ENCODE measurements around the gene BNIPL.

The BNIPL gene

DNA sequence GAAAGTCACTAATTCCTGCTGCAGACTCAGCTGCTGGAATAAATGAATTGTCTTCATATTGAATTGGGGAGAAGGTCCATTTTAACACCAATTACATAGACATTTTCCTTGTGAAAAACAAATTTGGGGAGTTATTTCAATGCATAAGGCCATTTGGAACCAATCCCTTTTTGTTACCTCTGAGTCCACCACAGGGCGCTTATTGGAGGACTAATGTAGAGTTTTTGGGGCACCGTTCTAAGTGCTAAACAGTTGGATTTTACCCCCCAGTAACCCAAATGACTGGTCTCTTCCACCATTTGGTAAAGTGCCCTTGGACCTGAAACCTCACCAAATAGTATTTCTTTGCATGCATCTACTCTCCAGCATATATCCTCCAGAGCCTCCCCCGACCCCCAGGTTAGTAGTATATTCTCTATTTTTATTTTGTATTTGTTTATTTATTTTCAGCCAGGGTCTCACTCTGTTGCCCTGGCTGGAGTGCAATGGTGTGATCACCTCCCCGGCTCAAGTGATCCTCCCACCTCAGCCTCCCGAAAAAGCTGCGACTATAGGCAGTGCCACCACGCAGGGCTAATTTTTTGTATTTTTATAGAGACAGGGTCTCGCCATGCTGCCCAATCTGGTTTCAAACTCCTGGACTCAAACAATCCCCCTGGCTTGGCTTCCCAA lies 26.6 kb upstream of the BNIPL start:
- DNase-seq (ENCODE audit: low read depth), result no peak

DNA sequence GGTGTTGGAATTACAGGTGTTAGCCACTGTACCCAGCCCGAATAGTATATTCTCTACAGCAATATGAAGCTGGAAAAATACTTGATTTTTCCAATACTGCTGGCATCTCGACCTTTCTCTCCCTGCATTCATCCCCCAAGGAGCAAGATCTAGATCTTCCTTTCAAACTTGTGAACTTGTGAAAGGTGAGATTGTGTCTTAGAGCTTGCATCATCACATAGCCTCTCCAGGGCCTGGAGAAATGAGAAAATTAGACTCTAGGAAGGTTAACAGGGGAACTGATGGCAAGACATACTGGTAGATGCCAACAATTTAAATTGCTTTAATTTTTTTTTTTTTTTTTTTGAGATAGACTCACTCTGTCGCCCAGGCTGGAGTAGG lies 26.1 kb upstream of the BNIPL start:
- DNase-seq (ENCODE audit: low read depth), result no peak

GRCh38 chr1:151011154-151011850 lies 25.1 kb upstream of the BNIPL start:
- DNase-seq (ENCODE audit: low read depth), result no peak

DNA sequence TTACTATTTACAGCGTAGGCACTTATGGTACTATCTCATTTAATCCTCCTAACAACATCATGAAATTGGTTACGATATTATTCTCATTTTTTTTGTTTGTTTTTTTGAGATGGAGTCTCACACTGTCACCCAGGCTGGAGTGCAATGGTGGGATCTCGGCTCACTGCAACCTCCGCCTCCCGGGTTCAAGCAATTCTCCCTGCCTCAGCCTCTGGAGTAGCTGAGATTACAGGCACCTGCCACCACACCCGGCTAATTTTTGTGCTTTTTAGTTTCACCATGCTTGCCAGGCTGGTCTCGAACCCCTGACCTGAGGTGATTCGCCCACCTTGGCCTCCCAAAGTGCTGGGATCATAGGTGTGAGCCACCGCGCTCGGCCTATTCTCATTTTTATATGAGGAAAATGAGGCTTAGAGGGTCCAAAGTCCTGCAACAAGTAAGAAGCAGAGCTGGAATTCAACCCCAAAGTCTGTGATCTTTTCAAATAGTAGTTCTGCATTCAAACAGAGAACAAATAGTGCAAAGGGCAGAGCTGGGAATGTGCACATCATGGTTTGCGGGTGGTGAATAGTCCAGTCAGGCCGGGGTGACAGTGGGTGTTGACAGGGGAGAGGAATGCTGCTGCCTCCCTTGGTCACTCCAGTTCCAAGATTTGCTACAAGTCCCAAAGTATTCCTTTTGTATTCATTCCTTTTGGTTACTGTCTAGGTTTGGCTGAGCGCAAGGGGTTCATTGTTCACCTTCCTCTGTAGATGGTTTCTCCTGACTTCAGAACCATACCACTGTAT lies 23.5 kb upstream of the BNIPL start:
- DNase-seq (ENCODE audit: low read depth), result no peak

- DNase-seq (ENCODE audit: low read depth), result no peak
Measured at GRCh38 chr1:151013518-151013917, 22.9 kb upstream of the BNIPL start.

DNA sequence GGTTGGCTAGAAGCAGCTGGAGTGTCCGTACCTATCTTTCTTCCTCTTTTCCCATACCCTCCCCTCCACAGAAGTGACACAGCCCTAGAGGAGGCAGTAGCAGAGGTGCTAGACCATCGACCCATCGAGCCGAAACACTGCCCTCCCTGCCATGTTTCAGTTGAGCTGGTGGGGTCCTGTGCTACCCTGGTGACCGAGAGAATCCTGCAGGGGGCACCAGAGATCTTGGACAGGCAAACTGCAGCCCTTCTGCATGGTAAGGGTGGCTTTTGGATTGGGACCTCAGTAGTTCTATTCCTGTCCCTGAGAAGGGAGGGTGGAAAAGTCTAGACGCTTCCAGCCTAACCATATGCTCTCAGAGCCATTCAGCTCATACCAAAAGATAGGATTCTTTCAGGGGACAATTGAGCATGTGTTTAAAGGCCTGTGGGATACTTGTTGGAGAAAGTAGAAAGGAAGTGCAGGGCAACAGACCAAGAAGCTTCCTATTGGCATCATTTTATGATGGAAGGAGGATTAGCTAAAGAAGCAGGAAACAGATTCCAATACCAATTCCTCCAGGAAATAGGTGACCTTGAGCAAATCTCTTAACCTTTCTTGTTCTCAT lies 11.7 kb upstream of the BNIPL start:
- peak; percentile 71 for DNase-seq (ENCODE audit: low read depth)

DNA sequence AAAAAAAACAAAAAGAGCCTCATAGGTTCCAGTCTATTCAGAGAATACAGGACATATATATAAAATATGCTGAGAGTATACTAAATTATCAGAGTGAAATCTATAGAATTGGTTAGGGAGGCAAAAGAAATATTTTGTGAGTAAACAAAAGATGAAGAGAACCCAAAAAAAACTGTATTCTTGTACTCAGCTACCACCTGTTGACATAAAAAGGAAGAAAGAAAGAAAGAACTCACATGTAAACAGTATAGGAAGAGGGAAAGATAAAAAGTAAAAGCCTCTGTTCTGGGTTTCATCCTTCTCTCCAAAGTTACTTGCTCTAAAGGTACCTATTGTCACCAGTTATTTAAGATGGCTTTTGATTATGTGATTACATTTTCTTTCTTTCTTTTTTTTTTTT lies 9.9 kb upstream of the BNIPL start:
- no peak for DNase-seq (ENCODE audit: low read depth)

- DNase-seq (ENCODE audit: low read depth), result no peak
Measured at GRCh38 chr1:151032164-151032563, 4.2 kb upstream of the BNIPL start.

DNA sequence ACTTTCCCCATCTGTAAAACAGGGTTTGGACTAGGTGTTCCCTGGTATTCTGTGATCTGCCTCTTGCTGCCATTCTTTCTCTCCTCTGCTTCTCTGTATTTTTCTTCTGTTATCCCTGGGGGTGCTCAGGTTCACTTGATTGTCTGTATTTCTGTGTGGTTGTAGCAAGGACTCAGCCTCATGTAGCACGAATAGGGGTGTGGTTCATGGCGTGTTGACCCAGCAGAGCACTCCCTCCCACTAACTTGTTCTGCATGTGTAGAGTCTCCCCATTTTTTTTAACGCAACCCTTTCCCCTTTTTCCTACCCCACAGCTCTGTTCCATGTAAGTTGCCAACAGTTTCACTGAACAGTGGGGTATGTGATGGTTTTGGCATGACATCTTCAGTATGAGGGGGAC lies 1.2 kb upstream of the BNIPL start:
- no peak for DNase-seq (ENCODE audit: low read depth)

DNA sequence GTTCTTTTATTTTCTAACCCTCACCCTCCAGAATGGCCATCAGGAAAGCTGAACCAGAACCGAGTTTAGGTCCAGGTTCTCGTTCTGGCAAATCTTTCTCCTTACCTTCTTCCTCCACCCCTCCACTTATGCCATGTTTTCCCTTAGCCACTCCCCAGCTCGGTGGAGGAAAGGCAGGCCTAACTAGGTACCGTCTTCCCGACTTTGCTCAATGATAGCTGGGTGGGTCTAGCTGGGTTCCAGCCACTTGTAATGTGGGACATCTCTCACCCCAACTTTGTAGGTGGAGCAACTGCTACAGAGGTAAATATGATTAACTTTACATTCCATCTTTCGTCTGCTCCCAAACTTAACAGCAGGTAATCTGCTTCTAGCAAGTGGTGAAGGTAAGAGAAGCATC lies 646 bp downstream of the BNIPL start:
- no peak for DNase-seq (ENCODE audit: low read depth)

DNA sequence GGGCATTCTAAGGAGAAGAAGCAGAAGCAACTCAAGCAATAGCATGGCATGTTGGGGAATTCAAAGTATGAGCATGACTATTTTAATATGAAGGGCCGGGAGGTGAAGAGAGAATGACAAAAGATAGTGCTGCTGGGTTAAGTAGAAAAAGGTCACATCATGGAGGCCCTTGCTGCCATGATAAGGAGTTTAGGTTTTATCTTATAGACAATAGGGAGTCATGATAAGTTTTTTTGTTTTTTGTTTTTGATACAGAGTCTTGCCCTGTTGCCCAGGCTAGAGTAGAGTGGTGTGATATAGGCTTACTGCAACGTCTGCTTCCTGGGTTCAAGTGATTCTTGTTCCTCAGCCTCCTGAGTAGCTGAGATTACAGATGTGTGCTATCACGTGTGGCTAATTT lies 3.1 kb downstream of the BNIPL start:
- no peak for DNase-seq (ENCODE audit: low read depth)

DNA sequence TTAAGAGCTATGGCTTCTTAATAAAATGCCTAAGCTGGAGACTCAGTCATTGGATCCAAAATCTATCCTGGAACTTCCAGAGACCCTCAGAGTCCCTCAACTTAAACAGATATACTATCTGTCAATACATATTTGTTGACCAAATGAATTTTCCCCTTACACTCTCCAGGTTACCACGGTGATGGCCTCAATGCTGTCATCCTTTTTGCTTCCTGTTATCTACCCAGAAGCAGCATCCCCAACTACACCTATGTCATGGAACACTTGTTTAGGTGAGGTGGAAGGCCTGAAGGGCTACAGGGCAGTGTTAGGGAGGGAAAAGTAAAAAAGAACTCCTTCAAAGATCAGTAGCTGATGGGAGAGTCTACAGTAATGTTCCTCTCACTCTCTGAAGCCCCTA lies 6.8 kb downstream of the BNIPL start:
- DNase-seq (ENCODE audit: low read depth), result no peak

DNA sequence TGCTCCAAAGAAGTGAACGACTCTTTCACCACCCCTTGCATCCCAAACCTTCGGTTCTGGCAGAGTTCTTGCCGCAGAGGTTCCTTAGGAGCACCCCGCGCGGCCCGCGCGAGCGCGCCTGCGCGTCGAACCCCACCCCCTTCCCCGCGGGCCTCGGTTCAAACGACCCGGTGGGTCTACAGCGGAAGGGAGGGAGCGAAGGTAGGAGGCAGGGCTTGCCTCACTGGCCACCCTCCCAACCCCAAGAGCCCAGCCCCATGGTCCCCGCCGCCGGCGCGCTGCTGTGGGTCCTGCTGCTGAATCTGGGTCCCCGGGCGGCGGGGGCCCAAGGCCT lies 11.2 kb downstream of the BNIPL start, which contains the start of gene C1orf56:
C1orf56 (plus strand) TSS at position 161 of the 334 bp plus-strand sequence; CDS start at position 258, 97 bp downstream.
- DNase-seq (ENCODE audit: low read depth), result peak; percentile 51

DNA sequence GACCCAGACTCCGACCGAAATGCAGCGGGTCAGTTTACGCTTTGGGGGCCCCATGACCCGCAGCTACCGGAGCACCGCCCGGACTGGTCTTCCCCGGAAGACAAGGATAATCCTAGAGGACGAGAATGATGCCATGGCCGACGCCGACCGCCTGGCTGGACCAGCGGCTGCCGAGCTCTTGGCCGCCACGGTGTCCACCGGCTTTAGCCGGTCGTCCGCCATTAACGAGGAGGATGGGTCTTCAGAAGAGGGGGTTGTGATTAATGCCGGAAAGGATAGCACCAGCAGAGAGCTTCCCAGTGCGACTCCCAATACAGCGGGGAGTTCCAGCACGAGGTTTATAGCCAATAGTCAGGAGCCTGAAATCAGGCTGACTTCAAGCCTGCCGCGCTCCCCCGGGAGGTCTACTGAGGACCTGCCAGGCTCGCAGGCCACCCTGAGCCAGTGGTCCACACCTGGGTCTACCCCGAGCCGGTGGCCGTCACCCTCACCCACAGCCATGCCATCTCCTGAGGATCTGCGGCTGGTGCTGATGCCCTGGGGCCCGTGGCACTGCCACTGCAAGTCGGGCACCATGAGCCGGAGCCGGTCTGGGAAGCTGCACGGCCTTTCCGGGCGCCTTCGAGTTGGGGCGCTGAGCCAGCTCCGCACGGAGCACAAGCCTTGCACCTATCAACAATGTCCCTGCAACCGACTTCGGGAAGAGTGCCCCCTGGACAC lies 11.7 kb downstream of the BNIPL start:
- DNase-seq (ENCODE audit: low read depth), result peak; percentile 50

DNA sequence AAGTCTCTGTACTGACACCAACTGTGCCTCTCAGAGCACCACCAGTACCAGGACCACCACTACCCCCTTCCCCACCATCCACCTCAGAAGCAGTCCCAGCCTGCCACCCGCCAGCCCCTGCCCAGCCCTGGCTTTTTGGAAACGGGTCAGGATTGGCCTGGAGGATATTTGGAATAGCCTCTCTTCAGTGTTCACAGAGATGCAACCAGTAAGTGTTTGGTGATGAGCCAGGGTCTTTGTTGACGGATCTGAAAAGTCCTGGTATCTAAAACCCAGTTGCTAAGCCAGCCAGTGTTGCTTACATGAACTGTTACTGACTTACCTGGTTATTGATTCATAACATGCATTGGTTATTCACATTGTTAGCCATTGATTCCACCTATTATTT lies 12.3 kb downstream of the BNIPL start:
- no peak for DNase-seq (ENCODE audit: low read depth)

DNA sequence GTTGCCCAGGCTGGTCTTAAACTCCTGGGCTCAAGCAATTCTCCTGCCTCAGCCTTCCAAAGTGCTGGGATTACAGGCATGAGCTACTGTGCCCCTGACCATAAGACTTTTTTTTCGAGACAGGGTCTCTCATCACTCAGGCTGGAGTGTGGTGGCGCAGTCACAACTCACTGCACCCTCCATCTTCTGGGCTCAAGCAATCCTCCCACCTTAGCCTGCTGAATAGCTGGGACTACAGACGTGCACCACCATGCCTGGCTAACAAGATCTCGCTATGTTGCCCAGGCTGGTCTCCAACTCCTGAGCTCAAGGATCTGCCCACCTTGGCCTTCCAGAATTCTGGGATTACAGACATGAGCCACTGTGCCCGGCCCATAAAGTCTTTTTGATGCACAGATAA lies 13.1 kb downstream of the BNIPL start:
- no peak for DNase-seq (ENCODE audit: low read depth)

DNA sequence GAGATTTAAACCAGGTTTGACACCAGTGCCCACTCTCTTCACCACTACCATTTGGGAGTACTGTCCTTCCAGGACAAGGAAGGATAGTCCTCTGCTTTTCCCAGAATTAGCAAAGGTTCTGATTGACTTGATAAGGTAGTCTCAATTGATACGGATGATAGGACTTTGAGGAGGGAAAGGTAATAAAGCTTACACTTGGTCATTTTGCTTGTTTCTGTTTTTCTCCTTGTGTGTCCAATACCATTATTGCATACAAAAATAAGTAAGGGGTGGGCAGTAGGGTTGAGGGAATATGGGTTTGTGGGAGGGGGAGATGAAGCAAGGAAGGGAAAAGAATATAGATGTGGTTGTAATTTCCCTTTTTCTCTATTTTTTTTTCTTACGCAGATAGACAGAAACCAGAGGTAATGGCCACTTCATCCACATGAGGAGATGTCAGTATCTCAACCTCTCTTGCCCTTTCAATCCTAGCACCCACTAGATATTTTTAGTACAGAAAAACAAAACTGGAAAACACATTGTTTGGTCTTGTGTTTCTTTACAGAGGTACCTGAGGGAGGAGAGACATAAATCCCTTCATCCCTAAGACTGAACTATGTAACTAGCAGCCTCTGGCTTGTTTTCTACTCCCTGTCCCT lies 13.8 kb downstream of the BNIPL start:
- DNase-seq (ENCODE audit: low read depth), result no peak

- no peak for DNase-seq (ENCODE audit: low read depth)
Measured at GRCh38 chr1:151051356-151052009, 15.1 kb downstream of the BNIPL start.

- DNase-seq (ENCODE audit: low read depth), result no peak
Measured at GRCh38 chr1:151054971-151055547, 18.7 kb downstream of the BNIPL start.

DNA sequence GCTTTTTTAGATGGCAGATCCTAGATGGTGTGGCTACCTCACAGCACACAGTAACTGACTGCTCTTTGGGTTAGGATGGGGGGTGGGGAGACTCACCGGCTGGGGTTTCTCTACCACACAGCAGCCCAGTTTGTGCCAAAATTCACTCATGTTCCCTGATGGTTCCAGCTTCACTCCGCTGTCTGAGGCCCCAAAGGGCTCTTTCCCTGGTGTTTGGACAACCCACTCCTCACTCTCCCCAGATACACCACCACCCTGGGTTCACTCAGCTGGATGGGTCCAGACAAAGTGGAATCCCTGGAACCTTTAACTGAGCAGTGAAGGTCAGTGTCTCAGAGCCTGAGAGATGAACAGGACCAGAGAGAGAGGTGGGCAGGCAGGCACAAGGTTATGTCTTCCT lies 19.2 kb downstream of the BNIPL start:
- DNase-seq (ENCODE audit: low read depth), result no peak

DNA sequence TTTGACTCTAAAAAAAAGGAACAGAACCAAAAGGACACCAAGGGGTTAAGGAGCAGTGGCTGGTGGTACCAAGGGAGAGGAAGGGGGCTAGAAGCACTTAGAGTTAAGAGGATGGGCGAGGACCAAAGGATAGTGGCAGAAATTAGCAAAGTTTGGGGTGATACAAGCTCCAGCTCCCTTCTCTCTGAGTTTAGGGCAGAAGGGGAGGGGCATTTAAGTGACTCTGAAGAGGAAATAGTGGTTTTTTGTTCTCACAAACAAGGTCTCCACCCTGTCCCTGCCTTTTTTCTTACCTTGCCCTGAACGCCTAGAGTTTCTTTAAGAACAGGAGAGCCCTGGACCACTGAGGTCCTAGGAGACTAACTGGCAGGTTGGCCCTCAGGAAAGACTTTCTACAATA lies 19.8 kb downstream of the BNIPL start:
- DNase-seq (ENCODE audit: low read depth), result no peak

Data from activated T-cell treated with anti-CD3 and anti-CD28 coated beads for 48 hours (primary cell).